Measurements from ENCODE around the gene ARHGAP15.
A peak's percentile ranks its signal among the peaks of the same experiment; 100 is the strongest.

The ARHGAP15 gene

GRCh38 chr2:143529118-143529720 is 400.0 kb downstream of the ARHGAP15 start:
- Histone ChIP-seq H3K4ac (ENCODE audit: low read depth, low read length) (no peak overlapping the region), H3K14ac (ENCODE audit: low read length) (no peak overlapping the region), H3K4me2 (ENCODE audit: low read length) (no peak overlapping the region), H3K9ac (ENCODE audit: low read length) (no peak overlapping the region), H4K12ac (ENCODE audit: low read depth, low read length) (no peak overlapping the region), H3K4me3 (ENCODE audit: low read depth, low read length) (no peak overlapping the region), H3K79me1 (ENCODE audit: low read length) (no peaks in the 10 kb centered on the region), H2AFZ (ENCODE audit: insufficient read depth, low read length, poor library complexity) (no peak overlapping the region), H3K18ac (ENCODE audit: low read length) (no peak overlapping the region), H3K27me3 (ENCODE audit: insufficient read depth, low read length) (no peaks in the 10 kb centered on the region), H3K36me3 (ENCODE audit: control insufficient read depth in 1 of 2, insufficient read depth in 2 of 2, low read length in 2 of 2) (no peaks in the 10 kb centered on the region), H2BK120ac (ENCODE audit: insufficient read depth, low read length, poor library complexity) (no peak overlapping the region), H3K4me1 (ENCODE audit: control insufficient read depth in 1 of 2, insufficient read depth in 2 of 2, low read length in 2 of 2) (peaks cover 0 to 4% of the 10 kb centered on the region in 2 experiments), H3K9me3 (ENCODE audit: insufficient read depth, low read depth, low read length) (no peaks in the 10 kb centered on the region), H3K27ac (ENCODE audit: low read depth, low read length) (no peak overlapping the region), H2BK12ac (ENCODE audit: low read length) (no peak overlapping the region), H4K91ac (ENCODE audit: low read depth, low read length) (no peak overlapping the region), H4K8ac (ENCODE audit: low read depth, low read length) (no peak overlapping the region), H3K79me2 (ENCODE audit: control insufficient read depth, insufficient read depth, low read length, poor library complexity) (no peaks in the 10 kb centered on the region), H2BK5ac (ENCODE audit: low read depth, low read length, poor library complexity) (no peak overlapping the region), H2AK5ac (ENCODE audit: low read length) (no peak overlapping the region), H3K23ac (ENCODE audit: low read length) (no peak overlapping the region)
- DNase-seq = peak in 1 of 2 donors; percentile 29
- no CpG with 5 or more reads among the region's 1 CpG for WGBS (ENCODE audit: extremely low coverage, insufficient coverage, insufficient read length)

- Histone ChIP-seq H4K12ac (ENCODE audit: low read depth, low read length) (no peak overlapping the region), H2AK5ac (ENCODE audit: low read length) (no peak overlapping the region), H3K27ac (ENCODE audit: low read depth, low read length) (no peak overlapping the region), H3K79me1 (ENCODE audit: low read length) (no peaks in the 10 kb centered on the region), H3K79me2 (ENCODE audit: control insufficient read depth, insufficient read depth, low read length, poor library complexity) (no peaks in the 10 kb centered on the region), H4K8ac (ENCODE audit: low read depth, low read length) (no peak overlapping the region), H3K23ac (ENCODE audit: low read length) (peak overlapping the region; percentile 25), H3K27me3 (ENCODE audit: insufficient read depth, low read length) (no peaks in the 10 kb centered on the region), H3K4me3 (ENCODE audit: low read depth, low read length) (no peak overlapping the region), H3K4ac (ENCODE audit: low read depth, low read length) (no peak overlapping the region), H3K4me1 (ENCODE audit: control insufficient read depth in 1 of 2, insufficient read depth in 2 of 2, low read length in 2 of 2) (peaks cover 0 to 3% of the 10 kb centered on the region in 2 experiments), H4K91ac (ENCODE audit: low read depth, low read length) (no peak overlapping the region), H3K9ac (ENCODE audit: low read length) (no peak overlapping the region), H3K9me3 (ENCODE audit: insufficient read depth, low read depth, low read length) (no peaks in the 10 kb centered on the region), H2BK120ac (ENCODE audit: insufficient read depth, low read length, poor library complexity) (no peak overlapping the region), H2BK12ac (ENCODE audit: low read length) (no peak overlapping the region), H2BK5ac (ENCODE audit: low read depth, low read length, poor library complexity) (no peak overlapping the region), H3K14ac (ENCODE audit: low read length) (no peak overlapping the region), H3K4me2 (ENCODE audit: low read length) (no peak overlapping the region), H3K18ac (ENCODE audit: low read length) (no peak overlapping the region), H3K36me3 (ENCODE audit: control insufficient read depth in 1 of 2, insufficient read depth in 2 of 2, low read length in 2 of 2) (no peaks in the 10 kb centered on the region), H2AFZ (ENCODE audit: insufficient read depth, low read length, poor library complexity) (no peak overlapping the region)
- DNase-seq = no peak
- no CpG with 5 or more reads among the region's 2 CpGs for WGBS (ENCODE audit: extremely low coverage, insufficient coverage, insufficient read length)
Observed at GRCh38 chr2:143530758-143531157, 401.5 kb downstream of the ARHGAP15 start.

GRCh38 chr2:143532061-143532460 is 402.8 kb downstream of the ARHGAP15 start:
- Histone ChIP-seq H3K18ac (ENCODE audit: low read length) (no peak overlapping the region), H3K4me2 (ENCODE audit: low read length) (no peak overlapping the region), H3K36me3 (ENCODE audit: control insufficient read depth in 1 of 2, insufficient read depth in 2 of 2, low read length in 2 of 2) (no peaks in the 10 kb centered on the region), H2AFZ (ENCODE audit: insufficient read depth, low read length, poor library complexity) (no peak overlapping the region), H3K79me2 (ENCODE audit: control insufficient read depth, insufficient read depth, low read length, poor library complexity) (no peaks in the 10 kb centered on the region), H3K9me3 (ENCODE audit: insufficient read depth, low read depth, low read length) (no peaks in the 10 kb centered on the region), H2AK5ac (ENCODE audit: low read length) (no peak overlapping the region), H4K91ac (ENCODE audit: low read depth, low read length) (no peak overlapping the region), H3K27me3 (ENCODE audit: insufficient read depth, low read length) (no peaks in the 10 kb centered on the region), H3K27ac (ENCODE audit: low read depth, low read length) (no peak overlapping the region), H3K4me3 (ENCODE audit: low read depth, low read length) (no peak overlapping the region), H3K14ac (ENCODE audit: low read length) (no peak overlapping the region), H4K8ac (ENCODE audit: low read depth, low read length) (no peak overlapping the region), H3K79me1 (ENCODE audit: low read length) (no peaks in the 10 kb centered on the region), H2BK120ac (ENCODE audit: insufficient read depth, low read length, poor library complexity) (no peak overlapping the region), H2BK5ac (ENCODE audit: low read depth, low read length, poor library complexity) (no peak overlapping the region), H3K23ac (ENCODE audit: low read length) (no peak overlapping the region), H3K4me1 (ENCODE audit: control insufficient read depth in 1 of 2, insufficient read depth in 2 of 2, low read length in 2 of 2) (peaks cover 0 to 2% of the 10 kb centered on the region in 2 experiments), H3K9ac (ENCODE audit: low read length) (no peak overlapping the region), H4K12ac (ENCODE audit: low read depth, low read length) (no peak overlapping the region), H3K4ac (ENCODE audit: low read depth, low read length) (no peak overlapping the region), H2BK12ac (ENCODE audit: low read length) (no peak overlapping the region)
- no peak for DNase-seq

GRCh38 chr2:143533846-143534245 is 404.6 kb downstream of the ARHGAP15 start:
- H3K27me3 ChIP-seq (ENCODE audit: insufficient read depth, low read length) = no peaks in the 10 kb centered on the region
- no peak overlapping the region for H4K12ac ChIP-seq (ENCODE audit: low read depth, low read length)
- no peak overlapping the region for H2BK120ac ChIP-seq (ENCODE audit: insufficient read depth, low read length, poor library complexity)
- H2AFZ ChIP-seq (ENCODE audit: insufficient read depth, low read length, poor library complexity) = no peak overlapping the region
- no peak overlapping the region for H3K27ac ChIP-seq (ENCODE audit: low read depth, low read length)
- no peaks in the 10 kb centered on the region for H3K9me3 ChIP-seq (ENCODE audit: insufficient read depth, low read depth, low read length)
- DNase-seq = no peak
- H3K4me2 ChIP-seq (ENCODE audit: low read length) = no peak overlapping the region
- H3K36me3 ChIP-seq (ENCODE audit: control insufficient read depth in 1 of 2, insufficient read depth in 2 of 2, low read length in 2 of 2) = no peaks in the 10 kb centered on the region
- no peak overlapping the region for H2BK12ac ChIP-seq (ENCODE audit: low read length)
- no peak overlapping the region for H3K4me3 ChIP-seq (ENCODE audit: low read depth, low read length)
- no peak overlapping the region for H2BK5ac ChIP-seq (ENCODE audit: low read depth, low read length, poor library complexity)
- no peak overlapping the region for H3K14ac ChIP-seq (ENCODE audit: low read length)
- WGBS (ENCODE audit: extremely low coverage, insufficient coverage, insufficient read length) = no CpG with 5 or more reads among the region's 4 CpGs
- H3K79me2 ChIP-seq (ENCODE audit: control insufficient read depth, insufficient read depth, low read length, poor library complexity) = no peaks in the 10 kb centered on the region
- H3K23ac ChIP-seq (ENCODE audit: low read length) = no peak overlapping the region
- H2AK5ac ChIP-seq (ENCODE audit: low read length) = no peak overlapping the region
- peaks cover 0 to 2% of the 10 kb centered on the region in 2 experiments for H3K4me1 ChIP-seq (ENCODE audit: control insufficient read depth in 1 of 2, insufficient read depth in 2 of 2, low read length in 2 of 2)
- no peak overlapping the region for H3K18ac ChIP-seq (ENCODE audit: low read length)
- H3K9ac ChIP-seq (ENCODE audit: low read length) = no peak overlapping the region
- H3K4ac ChIP-seq (ENCODE audit: low read depth, low read length) = no peak overlapping the region
- no peak overlapping the region for H4K8ac ChIP-seq (ENCODE audit: low read depth, low read length)
- no peak overlapping the region for H4K91ac ChIP-seq (ENCODE audit: low read depth, low read length)
- no peaks in the 10 kb centered on the region for H3K79me1 ChIP-seq (ENCODE audit: low read length)

All from trophoblast cell (in vitro differentiated cells and primary cell).